Sigmoid colon (tissue), 7 donors: ENCODE data around the gene PLEKHG7. TPM values are rescaled to one million over a fixed set of nuclear protein-coding genes. Genes with fewer than 3 reads are reported as not detected.
"Not testable (repeated sequence)": the region's sequence is repeated elsewhere in the genome, so short reads cannot be mapped to it uniquely, and the experiment has no call there.

Experiments used
- DNase-seq: peaks from one replicate; pipeline ENCODE4 v3.0.0-alpha.2; 2019
- H3K27ac ChIP-seq, 4 donors: fragments of 200-600 bp; sonication (generic); one replicate each; pipeline ENCODE4 v1.5.1; 2016 to 2019; ENCODE audit warnings: mild to moderate bottlenecking in 1 of 4
- H3K27me3 ChIP-seq, 3 donors: fragments of 200-600 bp; sonication (generic); one replicate each; pipeline ENCODE4 v1.5.1; 2019; ENCODE audit warnings: mild to moderate bottlenecking in 1 of 3
- H3K36me3 ChIP-seq, 4 donors: fragments of 200-600 bp; sonication (generic); one replicate each; pipeline ENCODE4 v1.5.1; 2016 to 2019
- H3K4me1 ChIP-seq, 4 donors: fragments of 200-600 bp; sonication (generic); one replicate each; pipeline ENCODE4 v1.5.1; 2017 to 2019
- H3K4me3 ChIP-seq, 4 donors: fragments of 200-600 bp; sonication (generic); one replicate each; pipeline ENCODE4 v1.5.1; 2017 to 2019; ENCODE audit warnings: mild to moderate bottlenecking in 2 of 4, moderate library complexity in 1 of 4
- H3K9me3 ChIP-seq, 4 donors: fragments of 200-600 bp in 3 of 4; sonication (generic) in 3 of 4; one replicate each; pipeline versions ENCODE4 v1.5.1 to v1.6.1; 2013 to 2019
- EP300 ChIP-seq, 4 donors: sonication (generic); formaldehyde crosslinking; IDR thresholded peaks; one replicate each; pipeline ENCODE4 v1.6.1; 2017; ENCODE audit warnings: antibody characterized with exemption in 4 of 4
- POLR2A ChIP-seq, 2 donors: fragments of 450-650 bp; IDR thresholded peaks; one replicate each; pipeline ENCODE4 v1.6.1; 2016; ENCODE audit warnings: antibody characterized with exemption in 2 of 2, mild to moderate bottlenecking in 2 of 2, moderate library complexity in 2 of 2
- POLR2AphosphoS5 ChIP-seq, 4 donors: sonication (generic); formaldehyde crosslinking; IDR thresholded peaks; one replicate each; pipeline ENCODE4 v1.6.1; 2017; ENCODE audit warnings: antibody characterized with exemption in 4 of 4
- WGBS, 2 donors: extraction: QIAGEN DNeasy Blood & Tissue Kit; methylation state at CpG; one replicate each; pipeline ENCODE4 v1.1.7; 2013; 5-methylcytosine and 5-hydroxymethylcytosine counted together
- intact Hi-C: fragments of 100-400 bp; cut with DNase I; formaldehyde crosslinking; loops from one replicate; pipeline ENCODE4 v1.15.1; 2023
- polyA plus RNA-seq, 3 donors: library from polyadenylated mRNA; stranded (reverse); fragments of 200-250 nt; gene quantifications; one replicate each; pipeline ENCODE4 v1.2.3, GENCODE V29; 2013
- total RNA-seq, 4 donors: library from RNA; depleted of rRNA; stranded (reverse); fragments of >200 nt; gene quantifications; one replicate each; pipeline ENCODE4 v1.1.0, GENCODE V29; 2016
- TF ChIP-seq, protein P1 (sequence below), 4 experiments: fragments of 450-650 bp in 3 of 4; fragments of 200-600 bp in 1 of 4; IDR thresholded peaks; one replicate each; pipeline ENCODE4 v1.5.1; 2016 to 2019; ENCODE audit warnings: antibody characterized with exemption in 4 of 4, mild to moderate bottlenecking in 3 of 4, moderate library complexity in 2 of 4
- donor health status: healthy with polysubstance abuse.
- donor health status: Bipolar disorder and iron deficiency.
- donor health status: healthy.

PLEKHG7 gene
- total and polyA plus RNA-seq, 7 donors, result 0.23 to 0.71 (median 0.50) TPM; not detected in 3

- peaks cover 0 to 8% (median 0%) of the 10 kb centered on the region in 4 donors for H3K4me1 ChIP-seq
- H3K9me3 ChIP-seq, result no peaks in the 10 kb centered on the region
- TF ChIP-seq EP300 (IDR thresholded peaks at IDR 0.05), result no peak
- TF ChIP-seq POLR2AphosphoS5 (IDR thresholded peaks at IDR 0.05), result no peak
- no peak for TF ChIP-seq POLR2A (IDR thresholded peaks at IDR 0.05)
- TF ChIP-seq, protein P1, sequence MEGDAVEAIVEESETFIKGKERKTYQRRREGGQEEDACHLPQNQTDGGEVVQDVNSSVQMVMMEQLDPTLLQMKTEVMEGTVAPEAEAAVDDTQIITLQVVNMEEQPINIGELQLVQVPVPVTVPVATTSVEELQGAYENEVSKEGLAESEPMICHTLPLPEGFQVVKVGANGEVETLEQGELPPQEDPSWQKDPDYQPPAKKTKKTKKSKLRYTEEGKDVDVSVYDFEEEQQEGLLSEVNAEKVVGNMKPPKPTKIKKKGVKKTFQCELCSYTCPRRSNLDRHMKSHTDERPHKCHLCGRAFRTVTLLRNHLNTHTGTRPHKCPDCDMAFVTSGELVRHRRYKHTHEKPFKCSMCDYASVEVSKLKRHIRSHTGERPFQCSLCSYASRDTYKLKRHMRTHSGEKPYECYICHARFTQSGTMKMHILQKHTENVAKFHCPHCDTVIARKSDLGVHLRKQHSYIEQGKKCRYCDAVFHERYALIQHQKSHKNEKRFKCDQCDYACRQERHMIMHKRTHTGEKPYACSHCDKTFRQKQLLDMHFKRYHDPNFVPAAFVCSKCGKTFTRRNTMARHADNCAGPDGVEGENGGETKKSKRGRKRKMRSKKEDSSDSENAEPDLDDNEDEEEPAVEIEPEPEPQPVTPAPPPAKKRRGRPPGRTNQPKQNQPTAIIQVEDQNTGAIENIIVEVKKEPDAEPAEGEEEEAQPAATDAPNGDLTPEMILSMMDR (IDR thresholded peaks at IDR 0.05), result no peak
- DNase-seq, result no peak
- H3K27ac ChIP-seq, result no peak overlapping the region
- H3K4me3 ChIP-seq, result no peak overlapping the region
- H3K36me3 ChIP-seq, result peaks cover 0 to 29% (median 2%) of the 10 kb centered on the region in 4 donors
- H3K27me3 ChIP-seq, result no peaks in the 10 kb centered on the region
- intact Hi-C loops, result no loop called here
- 68 to 83% methylated on average over 1 of the region's 1 CpG for WGBS, 2 donors
Observed at GRCh38 chr12:92784356-92784755, 81.6 kb downstream of the PLEKHG7 start.

DNA sequence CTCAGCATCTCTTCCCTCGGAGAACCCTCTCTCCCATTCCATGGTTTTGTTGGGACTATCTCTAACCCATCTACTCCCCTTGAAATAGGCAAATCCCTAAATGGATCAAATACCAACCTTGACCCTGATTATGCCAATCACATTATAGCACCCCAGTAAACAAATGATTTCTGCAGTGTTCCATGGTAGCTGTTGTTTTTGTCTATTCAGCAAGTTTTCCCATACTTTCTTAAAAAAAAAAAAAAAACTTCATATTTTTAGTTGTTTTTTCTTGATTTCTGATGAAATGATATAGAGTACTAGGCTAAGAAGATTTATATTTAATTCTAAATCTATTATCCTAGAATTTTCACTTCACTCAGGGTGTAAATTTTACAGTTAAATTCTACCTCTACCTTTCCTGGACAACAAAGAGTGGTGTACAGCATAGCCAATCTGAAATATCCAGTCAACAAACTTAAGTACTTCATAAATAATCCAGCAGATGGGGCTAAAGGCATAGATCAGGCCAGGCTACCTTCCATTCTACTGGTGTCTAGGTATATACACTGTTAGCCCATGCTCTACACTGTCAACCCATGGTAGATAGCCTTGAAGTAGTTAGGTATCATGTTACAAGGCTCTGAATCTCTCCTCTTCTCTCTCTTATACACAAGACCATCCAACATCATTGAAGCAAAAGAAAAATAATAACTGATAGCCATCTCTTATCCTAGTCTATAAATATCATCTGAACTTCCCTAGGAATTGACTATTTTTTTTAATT, 82.2 kb downstream of the PLEKHG7 start:
- Histone ChIP-seq H3K36me3 (peaks cover 0 to 22% (median 5%) of the 10 kb centered on the region in 4 donors), H3K27me3 (no peaks in the 10 kb centered on the region), H3K4me1 (peaks cover 0 to 8% (median 0%) of the 10 kb centered on the region in 4 donors), H3K4me3 (no peak overlapping the region), H3K27ac (no peak overlapping the region), H3K9me3 (no peaks in the 10 kb centered on the region)
- DNase-seq, result no peak
- TF ChIP-seq, protein P1 (IDR thresholded peaks at IDR 0.05), result peak in 3 of 4 experiments; percentile 28 to 53 (median 35)
- TF ChIP-seq POLR2AphosphoS5 (IDR thresholded peaks at IDR 0.05) (no peak), POLR2A (IDR thresholded peaks at IDR 0.05) (no peak)
- 64 to 86% methylated on average over 1 of the region's 1 CpG for WGBS, 2 donors
- intact Hi-C loops, result loop anchor here (5.0 kb wide), 2 partner anchors 142 to 612 kb away; partner anchors contain the start of gene EEA1

- H3K27ac ChIP-seq, result no peak overlapping the region
- no peaks in the 10 kb centered on the region for H3K27me3 ChIP-seq
- no peak for TF ChIP-seq POLR2A (IDR thresholded peaks at IDR 0.05)
- TF ChIP-seq, protein P1 (IDR thresholded peaks at IDR 0.05), result no peak
- TF ChIP-seq POLR2AphosphoS5 (IDR thresholded peaks at IDR 0.05), result no peak
- no peak for TF ChIP-seq EP300 (IDR thresholded peaks at IDR 0.05)
- no peaks in the 10 kb centered on the region for H3K9me3 ChIP-seq
- WGBS, 2 donors, result 69 to 92% methylated on average over 1 of the region's 1 CpG
- intact Hi-C loops, result loop anchor here (5.0 kb wide), 2 partner anchors 142 to 612 kb away; partner anchors contain the start of gene EEA1
- no peak overlapping the region for H3K4me3 ChIP-seq
- DNase-seq, result no peak
- peaks cover 0 to 18% (median 5%) of the 10 kb centered on the region in 4 donors for H3K36me3 ChIP-seq
- peaks cover 0 to 8% (median 0%) of the 10 kb centered on the region in 4 donors for H3K4me1 ChIP-seq
Observed at GRCh38 chr12:92785563-92785950, 82.8 kb downstream of the PLEKHG7 start.

GRCh38 chr12:92786045-92786444, 83.3 kb downstream of the PLEKHG7 start:
- intact Hi-C loops, result loop anchor here (5.0 kb wide), 2 partner anchors 141 to 611 kb away; partner anchors contain the start of gene EEA1
- no peak for DNase-seq
- Histone ChIP-seq H3K4me1 (peaks cover 0 to 8% (median 0%) of the 10 kb centered on the region in 4 donors), H3K27me3 (no peaks in the 10 kb centered on the region), H3K4me3 (no peak overlapping the region), H3K36me3 (peaks cover 0 to 14% (median 5%) of the 10 kb centered on the region in 4 donors), H3K27ac (no peak overlapping the region), H3K9me3 (peaks cover 0 to 3% (median 0%) of the 10 kb centered on the region in 4 donors)
- 89 to 93% methylated on average over 1 of the region's 1 CpG for WGBS, 2 donors
- TF ChIP-seq EP300 (IDR thresholded peaks at IDR 0.05), result no peak
- TF ChIP-seq, protein P1 (IDR thresholded peaks at IDR 0.05), result no peak
- TF ChIP-seq POLR2AphosphoS5 (IDR thresholded peaks at IDR 0.05), result no peak
- TF ChIP-seq POLR2A (IDR thresholded peaks at IDR 0.05), result no peak

DNA sequence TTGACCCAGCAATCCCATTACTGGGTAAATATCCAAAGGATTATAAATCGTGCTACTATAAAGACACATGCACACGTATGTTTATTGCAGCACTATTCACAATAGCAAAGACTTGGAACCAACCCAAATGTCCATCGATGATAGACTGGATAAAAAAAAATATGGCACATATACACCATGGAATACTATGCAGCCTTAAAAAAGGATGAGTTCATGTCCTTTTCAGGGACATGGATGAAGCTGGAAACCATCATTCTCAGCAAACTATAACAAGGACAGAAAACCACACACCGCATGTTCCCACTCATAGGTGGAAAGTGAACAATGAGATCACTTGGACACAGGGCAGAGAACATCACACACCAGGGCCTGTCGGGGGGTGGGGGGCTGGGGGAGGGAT, 91.6 kb downstream of the PLEKHG7 start:
- H3K9me3 ChIP-seq, H3K4me3 ChIP-seq, H3K27me3 ChIP-seq, H3K4me1 ChIP-seq, intact Hi-C loops, H3K27ac ChIP-seq, DNase-seq: not testable (repeated sequence)
- H3K36me3 ChIP-seq, result peaks cover 0 to 39% (median 5%) of the 10 kb centered on the region in 4 donors
- 90 to 96% methylated on average over 5 of the region's 5 CpGs for WGBS, 2 donors
